Esophagus squamous epithelium (tissue), 5 donors: ENCODE measurements around the gene DLG5. TPM values are rescaled to one million over a fixed set of nuclear protein-coding genes. Genes with fewer than 3 reads are reported as not detected.

Experiments
- DNase-seq: peaks from one replicate; lab custom pipeline; 2025; lab: John Stamatoyannopoulos, UW
- H3K27ac ChIP-seq, 4 donors: fragments of 200-600 bp; sonication (generic); one replicate each; pipeline ENCODE4 v1.5.1; 2016 to 2019; ENCODE audit warnings: mild to moderate bottlenecking in 1 of 4
- H3K27me3 ChIP-seq, 4 donors: fragments of 200-600 bp; sonication (generic); 1 replicate in 3 of 4; 2 replicates in 1 of 4; pipeline versions ENCODE4 v1.5.1 to v1.6.0; 2017 to 2021; ENCODE audit warnings: antibody characterized with exemption in 1 of 4
- H3K36me3 ChIP-seq, 3 donors: fragments of 200-600 bp; sonication (generic); one replicate each; pipeline ENCODE4 v1.5.1; 2016 to 2019
- H3K4me1 ChIP-seq, 3 donors: fragments of 200-600 bp; sonication (generic); one replicate each; pipeline ENCODE4 v1.5.1; 2017 to 2019
- H3K4me3 ChIP-seq, 4 donors: fragments of 200-600 bp; sonication (generic); 1 replicate in 3 of 4; 2 replicates in 1 of 4; pipeline ENCODE4 v1.5.1; 2016 to 2019; ENCODE audit warnings: mild to moderate bottlenecking in 2 of 4, moderate library complexity in 1 of 4
- H3K9me3 ChIP-seq, 3 donors: fragments of 200-600 bp; sonication (generic); one replicate each; pipeline ENCODE4 v1.5.1; 2016 to 2019
- POLR2A ChIP-seq, 4 donors: fragments of 450-650 bp; IDR thresholded peaks; one replicate each; pipeline ENCODE4 v1.6.1; 2017; ENCODE audit warnings: antibody characterized with exemption in 4 of 4, mild to moderate bottlenecking in 4 of 4, moderate library complexity in 3 of 4
- WGBS, 2 donors: methylation state at CpG; one replicate each; pipeline ENCODE4 v1.1.5; 2018; 5-methylcytosine and 5-hydroxymethylcytosine counted together
- intact Hi-C: fragments of 100-400 bp; cut with DNase I; formaldehyde crosslinking; loops from one replicate; pipeline ENCODE4 v1.15.0; 2022
- total RNA-seq, 4 donors: library from RNA; depleted of rRNA; stranded (reverse); fragments of >200 nt; gene quantifications; one replicate each; pipeline ENCODE4 v1.1.0, GENCODE V29; 2016
- TF ChIP-seq, protein P1 (sequence below), 6 experiments: fragments of 450-650 bp in 4 of 6; fragments of 200-600 bp in 2 of 6; sonication (generic) in 2 of 6; IDR thresholded peaks; one replicate each; pipeline ENCODE4 v1.5.1; 2016 to 2019; ENCODE audit warnings: antibody characterized with exemption in 6 of 6, mild to moderate bottlenecking in 4 of 6, moderate library complexity in 4 of 6
- donor health status: DM: yes; HTN: yes; CAD: no.

Gene DLG5
- total RNA-seq, 4 donors from 2014 or later, result 34.1 to 50.9 (median 41.3) TPM

DNA sequence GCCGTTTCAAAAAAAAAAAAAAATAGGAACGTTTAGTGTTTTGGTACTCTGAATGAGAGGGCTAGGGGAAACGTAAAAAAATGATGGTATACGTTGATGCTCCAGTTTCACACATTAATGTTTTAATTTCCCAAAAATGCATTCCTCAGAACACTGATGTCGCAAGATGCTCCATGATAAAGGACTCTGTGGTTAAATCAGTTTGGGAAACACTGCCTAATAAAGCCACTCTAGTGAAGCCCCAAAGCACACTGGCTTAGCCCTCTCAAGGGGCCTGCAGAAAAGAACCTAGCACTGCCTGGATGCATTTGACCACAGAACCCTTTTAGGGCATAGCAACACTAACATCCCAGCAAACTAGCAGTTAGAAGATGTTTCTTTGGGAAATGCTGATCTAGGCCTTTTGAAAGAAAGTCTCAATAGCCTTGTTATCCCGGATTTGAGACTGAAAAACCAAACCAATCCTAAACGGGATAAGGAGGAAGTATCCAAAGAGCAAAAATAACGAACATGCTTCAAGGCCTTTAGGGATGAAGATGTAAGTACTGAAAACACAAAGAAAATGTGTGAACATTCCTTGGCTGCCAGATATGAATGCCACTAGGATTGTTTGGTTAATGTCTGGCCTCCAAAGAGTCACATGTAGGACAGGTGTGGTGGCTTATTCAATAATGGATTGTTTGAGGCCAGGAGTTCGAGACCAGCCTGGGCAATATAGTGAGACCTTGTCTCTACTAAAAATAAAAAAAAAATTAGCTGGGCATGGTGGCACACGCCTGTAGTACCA is 11.0 kb downstream of the DLG5 start:
- intact Hi-C loops, result no loop called here
- peaks cover 0 to 36% (median 8%) of the 10 kb centered on the region in 3 donors for H3K4me1 ChIP-seq
- no peak overlapping the region for H3K27ac ChIP-seq
- TF ChIP-seq, protein P1, sequence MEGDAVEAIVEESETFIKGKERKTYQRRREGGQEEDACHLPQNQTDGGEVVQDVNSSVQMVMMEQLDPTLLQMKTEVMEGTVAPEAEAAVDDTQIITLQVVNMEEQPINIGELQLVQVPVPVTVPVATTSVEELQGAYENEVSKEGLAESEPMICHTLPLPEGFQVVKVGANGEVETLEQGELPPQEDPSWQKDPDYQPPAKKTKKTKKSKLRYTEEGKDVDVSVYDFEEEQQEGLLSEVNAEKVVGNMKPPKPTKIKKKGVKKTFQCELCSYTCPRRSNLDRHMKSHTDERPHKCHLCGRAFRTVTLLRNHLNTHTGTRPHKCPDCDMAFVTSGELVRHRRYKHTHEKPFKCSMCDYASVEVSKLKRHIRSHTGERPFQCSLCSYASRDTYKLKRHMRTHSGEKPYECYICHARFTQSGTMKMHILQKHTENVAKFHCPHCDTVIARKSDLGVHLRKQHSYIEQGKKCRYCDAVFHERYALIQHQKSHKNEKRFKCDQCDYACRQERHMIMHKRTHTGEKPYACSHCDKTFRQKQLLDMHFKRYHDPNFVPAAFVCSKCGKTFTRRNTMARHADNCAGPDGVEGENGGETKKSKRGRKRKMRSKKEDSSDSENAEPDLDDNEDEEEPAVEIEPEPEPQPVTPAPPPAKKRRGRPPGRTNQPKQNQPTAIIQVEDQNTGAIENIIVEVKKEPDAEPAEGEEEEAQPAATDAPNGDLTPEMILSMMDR (IDR thresholded peaks at IDR 0.05), result no peak
- TF ChIP-seq POLR2A (IDR thresholded peaks at IDR 0.05), result no peak
- no peaks in the 10 kb centered on the region for H3K36me3 ChIP-seq
- no peak for DNase-seq
- H3K9me3 ChIP-seq, result no peaks in the 10 kb centered on the region
- no peak overlapping the region for H3K4me3 ChIP-seq
- 70% methylated on average over 10 of the region's 10 CpGs for WGBS, 2 donors
- no peaks in the 10 kb centered on the region for H3K27me3 ChIP-seq

DNA sequence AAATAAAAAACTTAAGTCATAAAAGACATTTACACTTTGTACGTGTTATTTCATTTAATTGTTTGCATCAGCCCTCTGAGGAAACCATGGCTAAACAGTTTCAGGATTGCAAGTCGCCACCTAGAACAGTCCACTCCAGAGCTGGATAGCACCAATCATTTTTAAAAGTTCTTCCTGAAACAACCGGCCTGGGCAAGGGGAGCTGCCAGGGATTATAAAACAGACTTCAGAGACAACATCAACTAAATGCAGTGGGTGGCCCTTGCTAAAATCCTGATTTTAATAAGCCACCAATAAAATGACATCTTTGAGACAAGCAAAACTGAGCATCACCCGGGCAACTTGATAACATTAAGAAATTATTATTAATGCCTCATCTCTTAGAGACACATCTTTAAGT is 13.5 kb downstream of the DLG5 start:
- TF ChIP-seq POLR2A (IDR thresholded peaks at IDR 0.05), result no peak
- TF ChIP-seq, protein P1 (IDR thresholded peaks at IDR 0.05), result no peak
- Histone ChIP-seq H3K27ac (no peak overlapping the region), H3K36me3 (no peaks in the 10 kb centered on the region), H3K27me3 (no peaks in the 10 kb centered on the region), H3K9me3 (no peaks in the 10 kb centered on the region), H3K4me1 (peaks cover 9 to 44% (median 13%) of the 10 kb centered on the region in 3 donors), H3K4me3 (no peak overlapping the region)
- intact Hi-C loops, result no loop called here
- no peak for DNase-seq
- WGBS, 2 donors, result 48 to 49% methylated on average over 4 of the region's 4 CpGs

DNA sequence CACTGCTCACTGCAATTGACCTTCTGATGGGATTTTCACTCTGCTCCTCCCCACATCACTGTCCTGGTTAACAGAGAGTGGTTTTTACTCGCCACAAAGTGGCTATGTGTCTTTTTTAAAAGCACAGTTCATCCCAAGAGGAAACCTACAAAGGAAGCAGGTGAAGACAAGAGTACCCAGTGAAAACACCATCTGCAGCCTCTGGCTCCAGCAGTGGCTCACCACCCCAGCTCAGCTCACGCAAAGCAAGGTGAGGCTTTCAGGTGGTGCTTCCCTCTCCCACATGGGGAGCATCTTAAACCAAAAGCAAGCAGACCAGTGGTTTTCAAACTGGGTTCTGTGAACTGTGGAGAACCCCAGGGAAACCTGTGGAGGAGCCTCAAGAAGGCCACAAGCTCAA is 14.0 kb downstream of the DLG5 start:
- H3K4me1 ChIP-seq, result peaks cover 9 to 49% (median 17%) of the 10 kb centered on the region in 3 donors
- intact Hi-C loops, result no loop called here
- no peak overlapping the region for H3K27ac ChIP-seq
- DNase-seq, result no peak
- H3K4me3 ChIP-seq, result no peak overlapping the region
- no peaks in the 10 kb centered on the region for H3K36me3 ChIP-seq
- no peak for TF ChIP-seq POLR2A (IDR thresholded peaks at IDR 0.05)
- TF ChIP-seq, protein P1 (IDR thresholded peaks at IDR 0.05), result no peak
- WGBS, 2 donors, result 73 to 96% methylated on average over 1 to 2 of the region's 2 CpGs
- no peaks in the 10 kb centered on the region for H3K27me3 ChIP-seq
- no peaks in the 10 kb centered on the region for H3K9me3 ChIP-seq

DNA sequence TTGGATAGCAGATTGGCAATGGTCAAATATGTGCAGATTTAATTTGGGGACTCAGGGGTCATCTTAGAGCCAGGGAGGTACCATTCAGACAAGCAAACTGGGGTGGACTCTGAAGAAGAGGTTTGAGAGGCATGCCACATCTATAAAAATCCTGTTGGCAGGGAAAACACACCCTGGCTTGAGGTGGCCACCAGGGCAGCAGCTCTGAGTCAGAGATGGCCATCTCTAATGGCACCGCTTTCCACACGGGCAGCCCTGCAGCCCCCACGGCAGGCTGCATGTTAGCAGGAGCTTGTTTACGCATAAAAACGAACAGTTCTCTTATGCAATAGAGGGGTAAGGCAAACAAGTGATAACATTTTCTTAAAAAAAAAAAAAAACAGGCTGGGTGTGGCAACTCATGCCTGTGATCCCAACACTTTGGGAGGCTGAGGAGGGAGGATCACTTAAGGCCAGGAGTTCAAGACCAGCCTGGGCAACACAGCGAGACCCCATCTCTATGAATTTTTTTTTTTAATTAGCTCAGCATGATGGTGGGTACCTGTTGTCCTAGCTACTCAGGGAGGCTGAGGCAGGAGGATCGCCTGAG is 14.9 kb downstream of the DLG5 start:
- TF ChIP-seq, protein P1 (IDR thresholded peaks at IDR 0.05), result peak in 1 of 6 experiments; percentile 4
- TF ChIP-seq POLR2A (IDR thresholded peaks at IDR 0.05), result no peak
- H3K36me3 ChIP-seq, result no peaks in the 10 kb centered on the region
- no peaks in the 10 kb centered on the region for H3K9me3 ChIP-seq
- no peak for DNase-seq
- H3K4me3 ChIP-seq, result no peak overlapping the region
- WGBS, 2 donors, result 79 to 82% methylated on average over 4 of the region's 7 CpGs
- peaks cover 9 to 58% (median 23%) of the 10 kb centered on the region in 3 donors for H3K4me1 ChIP-seq
- H3K27ac ChIP-seq, result no peak overlapping the region
- intact Hi-C loops, result no loop called here
- no peaks in the 10 kb centered on the region for H3K27me3 ChIP-seq

DNA sequence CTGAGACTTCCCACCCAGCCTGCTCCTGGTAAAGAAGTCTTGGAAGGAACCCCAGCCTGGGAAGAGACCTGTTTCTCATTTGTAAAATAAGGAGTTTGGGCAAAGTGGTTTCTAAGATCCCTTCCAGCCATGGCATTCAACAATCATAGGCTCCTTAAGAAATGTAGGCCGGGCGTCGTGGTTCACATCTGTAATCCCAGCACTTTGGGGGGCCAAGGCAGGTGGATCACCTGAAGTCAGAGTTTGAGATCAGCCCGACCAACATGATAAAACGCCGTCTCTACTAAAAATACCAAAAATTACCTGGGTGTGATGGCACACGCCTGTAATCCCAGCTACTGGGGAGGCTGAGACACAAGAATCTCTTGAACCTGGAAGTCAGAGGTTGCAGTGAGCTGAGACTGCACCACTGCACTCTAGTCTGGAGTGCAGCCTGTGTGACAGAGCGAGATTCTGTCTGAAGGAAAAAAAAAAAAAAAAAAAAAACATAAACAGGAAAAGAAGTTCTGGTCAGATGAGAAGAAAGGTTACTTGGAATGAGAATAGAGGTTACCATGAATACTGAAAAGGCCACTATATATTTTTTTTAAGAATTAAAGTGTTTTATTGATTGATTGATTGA is 15.9 kb downstream of the DLG5 start:
- intact Hi-C loops, result no loop called here
- no peaks in the 10 kb centered on the region for H3K36me3 ChIP-seq
- TF ChIP-seq, protein P1 (IDR thresholded peaks at IDR 0.05), result no peak
- no peak for TF ChIP-seq POLR2A (IDR thresholded peaks at IDR 0.05)
- WGBS, 2 donors, result 78 to 79% methylated on average over 3 to 8 of the region's 8 CpGs
- H3K9me3 ChIP-seq, result no peaks in the 10 kb centered on the region
- H3K4me3 ChIP-seq, result no peak overlapping the region
- DNase-seq, result no peak
- no peaks in the 10 kb centered on the region for H3K27me3 ChIP-seq
- H3K4me1 ChIP-seq, result peaks cover 9 to 68% (median 23%) of the 10 kb centered on the region in 3 donors
- H3K27ac ChIP-seq, result peak overlapping the region in 2 of 4 donors; percentile 24 to 63
